GM23248 (cell line): ENCODE results near the gene HTT.

Experiments used
- EZH2 ChIP-seq: fragments of 200-600 bp; sonication (generic); IDR thresholded peaks from 2 replicates; pipeline ENCODE4 v1.6.1; 2018; ENCODE audit warnings: antibody characterized with exemption, mild to moderate bottlenecking; ENCODE audit not compliant: insufficient read depth, poor library complexity, severe bottlenecking
- EZH2phosphoT487 ChIP-seq: fragments of 200-600 bp; sonication (generic); IDR thresholded peaks from 2 replicates; pipeline ENCODE4 v1.6.1; 2018; ENCODE audit warnings: antibody characterized with exemption, moderate library complexity, mild to moderate bottlenecking, low read depth; ENCODE audit not compliant: insufficient read depth

GRCh38 chr4:3229328-3229727 is 154.8 kb downstream of the HTT start:
- no peak for TF ChIP-seq EZH2
- no peak for TF ChIP-seq EZH2phosphoT487
